T-helper 1 cell treated with Interleukin-12 subunit alpha and Interleukin-12 subunit beta and Interleukin-4 antibody, amounts not matched to agents 30 μg/mL and 1 μg/mL, for 36 hours (primary cell): ENCODE results near the gene PSD.
"Not testable (repeated sequence)": the region's sequence is repeated elsewhere in the genome, so short reads cannot be mapped to it uniquely, and the experiment has no call there.

Experiments
- H3K27ac Mint-ChIP-seq: one replicate; pipeline ENCODE4 v1.8.0; 2021; ENCODE audit warnings: mild to moderate bottlenecking, mixed read lengths
- H3K27me3 Mint-ChIP-seq: one replicate; pipeline ENCODE4 v1.8.0; 2021; ENCODE audit warnings: low read depth, mixed read lengths
- H3K36me3 Mint-ChIP-seq: one replicate; pipeline ENCODE4 v1.8.0; 2021; ENCODE audit warnings: low read depth, mixed read lengths
- H3K4me1 Mint-ChIP-seq: one replicate; pipeline ENCODE4 v1.8.0; 2021; ENCODE audit warnings: low read depth, mixed read lengths
- H3K4me3 Mint-ChIP-seq: one replicate; pipeline ENCODE4 v1.8.0; 2021; ENCODE audit warnings: mild to moderate bottlenecking, moderate library complexity, mixed read lengths
- H3K9me3 Mint-ChIP-seq: one replicate; pipeline ENCODE4 v1.8.0; 2021; ENCODE audit warnings: mixed read lengths

Gene PSD

GRCh38 chr10:102418622-102419268, at the start of gene PSD:
PSD (minus strand) TSS chr10:102418785; CDS start chr10:102417038, 1,747 bp downstream.
- Mint-ChIP-seq H3K4me3 (peak within 1 kb of the TSS; percentile 99), H3K4me1 (peaks cover 26% of the 10 kb centered on the region), H3K27ac (peak within 1 kb of the TSS; percentile 70), H3K36me3 (peaks cover 4% of the 10 kb centered on the region), H3K9me3 (no peaks in the 10 kb centered on the region), H3K27me3 (peaks cover 28% of the 10 kb centered on the region)

- peaks cover 10% of the 10 kb centered on the region for H3K4me1 Mint-ChIP-seq
Observed at GRCh38 chr10:102467971-102468438, 49.4 kb upstream of the PSD start.

DNA sequence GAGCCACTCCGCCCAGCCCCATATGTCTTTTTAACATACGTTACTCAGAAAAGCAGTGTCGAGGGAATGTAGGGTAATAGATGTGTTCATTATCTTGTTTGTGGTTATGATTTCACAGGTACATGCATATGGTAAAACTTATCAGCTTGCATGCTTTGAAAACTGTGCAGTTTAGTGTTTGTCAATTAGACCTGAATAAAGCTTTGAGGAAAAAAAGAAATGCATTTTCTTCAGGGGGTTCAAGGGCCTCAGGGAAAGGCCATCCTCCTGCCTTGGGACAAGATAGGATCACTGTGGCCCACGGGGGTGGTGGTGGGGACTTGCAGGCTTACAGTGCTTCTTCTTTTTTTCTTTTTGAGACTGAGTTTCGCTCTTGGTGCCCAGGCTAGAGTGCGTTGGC, 48.7 kb upstream of the PSD start:
- Mint-ChIP-seq H3K9me3 (no peaks in the 10 kb centered on the region), H3K4me3 (no peak overlapping the region), H3K27ac (no peak overlapping the region), H3K4me1 (peaks cover 16% of the 10 kb centered on the region), H3K27me3 (peaks cover 4% of the 10 kb centered on the region), H3K36me3 (peaks cover 5% of the 10 kb centered on the region)

More at GRCh38 chr10:102467971-102468438, 49.4 kb upstream of the PSD start:
- Mint-ChIP-seq H3K27me3 (no peaks in the 10 kb centered on the region), H3K4me3 (no peak overlapping the region), H3K9me3 (no peaks in the 10 kb centered on the region), H3K36me3 (peaks cover 8% of the 10 kb centered on the region), H3K27ac (no peak overlapping the region)

DNA sequence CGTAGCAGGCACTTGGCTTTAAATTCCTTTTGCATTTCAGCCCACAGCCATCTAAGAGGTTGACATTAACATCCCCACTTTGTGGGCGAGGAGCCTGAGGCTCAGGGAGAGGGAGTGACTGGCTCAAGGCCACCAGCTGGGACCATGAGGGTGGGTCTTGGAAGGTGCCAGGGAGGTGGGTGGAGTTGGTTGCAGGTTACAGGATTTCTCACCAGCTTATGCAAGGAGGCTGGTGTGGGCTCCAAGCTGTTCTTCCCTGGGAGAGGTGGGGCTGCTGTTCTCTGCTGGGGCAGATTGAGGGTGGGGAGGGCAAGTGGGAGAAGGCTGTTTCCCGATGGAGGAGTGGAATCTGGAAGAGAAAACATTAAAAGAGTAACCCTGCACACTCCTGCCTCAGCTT, 46.9 kb upstream of the PSD start:
- H3K4me1 Mint-ChIP-seq = peaks cover 31% of the 10 kb centered on the region
- no peak overlapping the region for H3K27ac Mint-ChIP-seq

DNA sequence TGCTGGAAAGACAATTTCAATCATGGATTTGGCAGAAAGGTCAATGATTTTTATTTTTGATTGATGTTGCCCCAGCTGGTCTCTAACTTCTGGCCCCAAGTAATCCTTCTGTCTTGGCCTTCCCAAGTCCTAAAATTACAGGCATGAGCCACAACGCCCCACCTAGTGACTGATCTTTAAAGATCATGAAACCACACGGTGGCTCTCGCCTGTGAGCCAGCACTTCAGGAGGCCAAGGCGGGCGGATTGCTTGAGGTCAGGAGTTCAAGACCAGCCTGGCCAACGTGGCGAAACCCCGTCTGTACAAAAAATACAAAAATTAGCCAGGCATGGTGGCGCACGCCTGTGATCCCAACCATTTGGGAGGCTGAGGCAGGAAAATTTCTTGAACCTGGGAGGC, 45.4 kb upstream of the PSD start:
- H3K4me3 Mint-ChIP-seq = no peak overlapping the region
- no peak overlapping the region for H3K27ac Mint-ChIP-seq
- H3K4me1 Mint-ChIP-seq = peaks cover 30% of the 10 kb centered on the region

More for the DNA sequence above, 46.9 kb upstream of the PSD start:
- peaks cover 4% of the 10 kb centered on the region for H3K27me3 Mint-ChIP-seq
- H3K36me3 Mint-ChIP-seq = peaks cover 2% of the 10 kb centered on the region
- no peaks in the 10 kb centered on the region for H3K9me3 Mint-ChIP-seq
- H3K4me3 Mint-ChIP-seq = no peak overlapping the region

GRCh38 chr10:102462512-102463054, 44.0 kb upstream of the PSD start:
- Mint-ChIP-seq H3K4me3 (peak overlapping the region; percentile 26), H3K4me1 (peaks cover 28% of the 10 kb centered on the region), H3K27me3 (peaks cover 4% of the 10 kb centered on the region), H3K27ac (no peak overlapping the region), H3K36me3 (peaks cover 2% of the 10 kb centered on the region), H3K9me3 (no peaks in the 10 kb centered on the region)

More for the DNA sequence above, 45.4 kb upstream of the PSD start:
- Mint-ChIP-seq H3K9me3 (no peaks in the 10 kb centered on the region), H3K27me3 (peaks cover 4% of the 10 kb centered on the region), H3K36me3 (peaks cover 5% of the 10 kb centered on the region)

- peak overlapping the region; percentile 95 for H3K4me3 Mint-ChIP-seq
- peaks cover 4% of the 10 kb centered on the region for H3K27me3 Mint-ChIP-seq
- H3K4me1 Mint-ChIP-seq = peaks cover 28% of the 10 kb centered on the region
- H3K27ac Mint-ChIP-seq = peak overlapping the region; percentile 90
- no peaks in the 10 kb centered on the region for H3K9me3 Mint-ChIP-seq
- H3K36me3 Mint-ChIP-seq = peaks cover 2% of the 10 kb centered on the region
Observed at GRCh38 chr10:102461187-102462054, 42.8 kb upstream of the PSD start.

- H3K27me3 Mint-ChIP-seq = peaks cover 4% of the 10 kb centered on the region
- peaks cover 28% of the 10 kb centered on the region for H3K4me1 Mint-ChIP-seq
- H3K36me3 Mint-ChIP-seq = peaks cover 2% of the 10 kb centered on the region
- no peaks in the 10 kb centered on the region for H3K9me3 Mint-ChIP-seq
- H3K27ac Mint-ChIP-seq = peak overlapping the region; percentile 85
- H3K4me3 Mint-ChIP-seq = peak overlapping the region; percentile 95
Observed at GRCh38 chr10:102460836-102461186, 42.2 kb upstream of the PSD start.

- H3K27ac Mint-ChIP-seq = no peak overlapping the region
- H3K4me1 Mint-ChIP-seq = peaks cover 33% of the 10 kb centered on the region
- H3K36me3 Mint-ChIP-seq = peaks cover 6% of the 10 kb centered on the region
- no peaks in the 10 kb centered on the region for H3K9me3 Mint-ChIP-seq
- no peak overlapping the region for H3K4me3 Mint-ChIP-seq
- H3K27me3 Mint-ChIP-seq = peaks cover 4% of the 10 kb centered on the region
Observed at GRCh38 chr10:102458656-102459055, 40.1 kb upstream of the PSD start.

- H3K9me3 Mint-ChIP-seq = no peaks in the 10 kb centered on the region
- no peak overlapping the region for H3K4me3 Mint-ChIP-seq
- no peak overlapping the region for H3K27ac Mint-ChIP-seq
- peaks cover 31% of the 10 kb centered on the region for H3K4me1 Mint-ChIP-seq
- peaks cover 10% of the 10 kb centered on the region for H3K36me3 Mint-ChIP-seq
- H3K27me3 Mint-ChIP-seq = peaks cover 3% of the 10 kb centered on the region
Observed at GRCh38 chr10:102457591-102458150, 39.1 kb upstream of the PSD start.

- peaks cover 10% of the 10 kb centered on the region for H3K36me3 Mint-ChIP-seq
- H3K9me3 Mint-ChIP-seq = no peaks in the 10 kb centered on the region
- H3K27ac Mint-ChIP-seq = no peak overlapping the region
- peaks cover 29% of the 10 kb centered on the region for H3K4me1 Mint-ChIP-seq
- no peak overlapping the region for H3K4me3 Mint-ChIP-seq
- no peaks in the 10 kb centered on the region for H3K27me3 Mint-ChIP-seq
Observed at GRCh38 chr10:102455893-102456471, 37.4 kb upstream of the PSD start.

DNA sequence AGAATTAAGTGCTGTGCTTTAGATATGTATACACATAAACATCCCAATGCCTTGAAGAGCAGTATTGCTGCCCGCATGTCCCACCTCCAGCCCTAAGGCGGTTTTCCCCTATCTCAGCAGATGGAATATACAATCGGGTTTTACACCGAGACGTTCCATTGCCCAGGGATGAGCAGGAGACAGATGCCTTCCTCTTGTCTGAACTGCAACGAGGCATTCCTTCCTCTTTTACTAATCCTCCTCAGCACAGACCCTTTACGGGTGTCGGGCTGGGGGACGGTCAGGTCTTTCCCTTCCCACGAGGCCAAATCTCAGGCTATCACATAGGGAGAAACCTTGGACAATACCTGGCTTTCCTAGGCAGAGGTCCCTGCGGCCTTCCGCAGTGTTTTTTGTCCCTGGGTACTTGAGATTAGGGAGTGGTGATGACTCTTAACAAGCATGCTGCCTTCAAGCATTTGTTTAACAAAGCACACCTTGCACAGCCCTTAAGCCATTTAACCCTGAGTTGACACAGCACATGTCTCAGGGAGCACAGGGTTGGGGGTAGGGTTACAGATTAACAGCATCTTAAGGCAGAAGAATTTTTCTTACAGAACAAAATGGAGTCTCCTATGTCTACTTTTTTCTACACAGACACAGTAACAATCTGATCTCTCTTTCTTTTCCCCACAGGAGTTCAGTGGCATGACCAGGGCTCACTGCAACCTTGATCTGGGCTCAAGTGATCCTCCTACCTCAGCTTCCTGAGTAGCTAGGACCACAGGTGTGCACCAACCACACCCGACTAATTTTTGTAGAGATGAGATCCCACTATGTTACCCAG, 36.3 kb upstream of the PSD start:
- H3K36me3 Mint-ChIP-seq = peaks cover 10% of the 10 kb centered on the region
- not testable (repeated sequence) for H3K27me3 Mint-ChIP-seq, H3K4me3 Mint-ChIP-seq, H3K9me3 Mint-ChIP-seq, H3K27ac Mint-ChIP-seq
- H3K4me1 Mint-ChIP-seq = peaks cover 22% of the 10 kb centered on the region

DNA sequence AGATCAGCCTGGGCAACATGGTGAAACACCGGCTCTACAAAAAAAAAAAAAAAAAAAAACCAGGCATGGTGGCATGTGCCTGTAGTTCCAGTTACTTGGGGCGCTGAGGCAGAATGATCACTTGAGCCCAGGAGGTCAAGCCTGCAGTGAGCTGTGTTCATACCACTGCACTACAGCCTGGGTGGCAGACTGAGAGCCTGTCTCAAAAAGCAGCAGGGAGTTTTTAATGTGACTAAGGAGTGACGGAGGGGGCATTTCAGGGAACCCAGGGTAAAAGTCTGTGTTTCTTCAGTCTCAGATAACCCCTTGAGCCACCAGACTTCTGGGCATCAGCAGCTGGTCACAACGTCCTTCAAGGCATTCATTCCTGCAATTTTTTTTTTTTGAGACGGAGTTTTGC, 34.9 kb upstream of the PSD start:
- H3K36me3 Mint-ChIP-seq = peaks cover 8% of the 10 kb centered on the region
- no peaks in the 10 kb centered on the region for H3K27me3 Mint-ChIP-seq
- H3K4me1 Mint-ChIP-seq = peaks cover 25% of the 10 kb centered on the region
- H3K27ac Mint-ChIP-seq = no peak overlapping the region
- H3K9me3 Mint-ChIP-seq = no peaks in the 10 kb centered on the region
- H3K4me3 Mint-ChIP-seq = no peak overlapping the region
